K562 (cell line): Measurements from ENCODE around the gene SETD7. TPM values are rescaled to one million over a fixed set of nuclear protein-coding genes. Genes with fewer than 3 reads are reported as not detected.

Experiments
- ARID2 ChIP-seq: fragments of 450-650 bp; IDR thresholded peaks from 2 replicates; pipeline ENCODE4 v1.6.1; 2017; ENCODE audit warnings: antibody characterized with exemption, mild to moderate bottlenecking
- BRCA1 ChIP-seq, 2 experiments: fragments of 450-650 bp in 1 of 2; sonication (generic) in 1 of 2; formaldehyde crosslinking in 1 of 2; IDR thresholded peaks; 2 replicates each; pipeline versions ENCODE4 v1.5.0 to v1.6.1; 2017 to 2020; ENCODE audit warnings: mild to moderate bottlenecking in 1 of 2, missing genetic modification reagents in 1 of 2
- CBFA2T3 ChIP-seq: fragments of 450-650 bp; IDR thresholded peaks from 2 replicates; pipeline ENCODE4 v1.6.1; 2017
- CBX8 ChIP-seq: fragments of 200-600 bp; sonication (generic); IDR thresholded peaks from 2 replicates; pipeline ENCODE4 v1.6.1; 2012; ENCODE audit warnings: borderline replicate concordance, mixed run types, low read depth, mild to moderate bottlenecking, moderate library complexity, mixed read lengths, low read length, control low read depth, inconsistent platforms; ENCODE audit not compliant: poor library complexity, severe bottlenecking; ENCODE audit errors: extremely low read depth
- CEBPG ChIP-seq, 3 experiments: fragments of 200-800 bp in 1 of 3; sonication (Bioruptor generic) in 1 of 3; sonication (generic) in 1 of 3; formaldehyde crosslinking in 1 of 3; IDR thresholded peaks in 2 of 3; conservative IDR thresholded peaks in 1 of 3; 2 replicates each; pipeline versions ENCODE4 v1.6.1 to v1.8.0; 2016 to 2022; ENCODE audit warnings: missing compliant biosample characterization in 2 of 3, missing genetic modification characterization in 2 of 3, mild to moderate bottlenecking in 1 of 3, missing genetic modification reagents in 1 of 3
- EP300 ChIP-seq: IDR thresholded peaks from 2 replicates; pipeline ENCODE4 v1.6.1; 2012; ENCODE audit warnings: low read length, improper control_type of control experiment
- FIP1L1 ChIP-seq: fragments of 200-400 bp; formaldehyde crosslinking; IDR thresholded peaks from 2 replicates; pipeline ENCODE4 v1.6.1; 2018; ENCODE audit warnings: mild to moderate bottlenecking, low read depth, low read length; ENCODE audit not compliant: poor library complexity, severe bottlenecking
- KDM4B ChIP-seq, 2 experiments: fragments of 450-650 bp in 1 of 2; sonication (generic) in 1 of 2; IDR thresholded peaks; 2 replicates each; pipeline ENCODE4 v1.6.1; 2016 to 2017; ENCODE audit warnings: borderline replicate concordance in 2 of 2, antibody characterized with exemption in 1 of 2, low read depth in 1 of 2, mild to moderate bottlenecking in 1 of 2
- MYBL2 ChIP-seq, 2 experiments: fragments of 450-650 bp in 1 of 2; sonication (generic) in 1 of 2; formaldehyde crosslinking in 1 of 2; IDR thresholded peaks; 2 replicates each; pipeline versions ENCODE4 v1.6.1 to v1.8.1; 2017 to 2022; ENCODE audit warnings: borderline replicate concordance in 1 of 2, inconsistent platforms in 1 of 2, low read depth in 1 of 2, mild to moderate bottlenecking in 1 of 2, missing genetic modification reagents in 1 of 2, moderate library complexity in 1 of 2
- NBN ChIP-seq: fragments of 450-650 bp; IDR thresholded peaks from 2 replicates; pipeline ENCODE4 v1.6.1; 2016; ENCODE audit warnings: low read depth, mild to moderate bottlenecking
- NFRKB ChIP-seq: fragments of 450-650 bp; IDR thresholded peaks from 2 replicates; pipeline ENCODE4 v1.6.1; 2016; ENCODE audit warnings: low read depth
- NFYB ChIP-seq: IDR thresholded peaks from 2 replicates; pipeline ENCODE4 v1.6.1; 2011; ENCODE audit warnings: mild to moderate bottlenecking, moderate library complexity; ENCODE audit not compliant: insufficient read length; ENCODE audit errors: extremely low read depth
- POLR2B ChIP-seq: fragments of 450-650 bp; IDR thresholded peaks from 2 replicates; pipeline ENCODE4 v1.6.1; 2018; ENCODE audit warnings: low read depth; ENCODE audit not compliant: partially characterized antibody
- PPARD ChIP-seq: fragments of 250-450 bp; sonication (Bioruptor Pico); IDR thresholded peaks from 2 replicates; pipeline ENCODE4 v1.8.0; 2022; ENCODE audit warnings: inconsistent platforms, mild to moderate bottlenecking, moderate library complexity
- RBM14 ChIP-seq: fragments of 200-400 bp; formaldehyde crosslinking; IDR thresholded peaks from 2 replicates; pipeline ENCODE4 v1.6.1; 2018; ENCODE audit warnings: low read depth, mild to moderate bottlenecking, low read length, moderate library complexity, borderline replicate concordance; ENCODE audit not compliant: insufficient read depth
- SRSF7 ChIP-seq: fragments of 200-400 bp; formaldehyde crosslinking; optimal IDR thresholded peaks from 2 replicates; pipeline ENCODE3; 2017; ENCODE audit warnings: mild to moderate bottlenecking, low read depth, low read length
- TBL1XR1 ChIP-seq, 2 experiments: IDR thresholded peaks; 2 replicates each; pipeline ENCODE4 v1.6.1; 2012; ENCODE audit warnings: improper control_type of control experiment in 2 of 2, low read length in 2 of 2, mild to moderate bottlenecking in 1 of 2
- TCFL5 ChIP-seq: fragments of 250-450 bp; sonication (Bioruptor Pico); conservative IDR thresholded peaks from 2 replicates; pipeline ENCODE4 v1.6.1; 2021; ENCODE audit warnings: mild to moderate bottlenecking, moderate library complexity, matching md5 sums
- ZBED1 ChIP-seq: IDR thresholded peaks from 2 replicates; pipeline ENCODE4 v1.6.1; 2014
- ZBTB2 ChIP-seq: fragments of 450-650 bp; IDR thresholded peaks from 2 replicates; pipeline ENCODE4 v1.6.1; 2016; ENCODE audit warnings: antibody characterized with exemption
- ZBTB7A ChIP-seq: IDR thresholded peaks from 2 replicates; pipeline ENCODE4 v1.6.1; 2011; ENCODE audit warnings: low read depth, mild to moderate bottlenecking, low read length, moderate library complexity, borderline replicate concordance; ENCODE audit not compliant: control insufficient read depth
- ZC3H4 ChIP-seq: sonication (generic); formaldehyde crosslinking; IDR thresholded peaks from 2 replicates; pipeline ENCODE4 v1.9.0; 2021; ENCODE audit warnings: missing genetic modification reagents, borderline replicate concordance
- ZFX ChIP-seq: sonication (generic); formaldehyde crosslinking; IDR thresholded peaks from 2 replicates; pipeline ENCODE4 v1.8.0; 2022; ENCODE audit warnings: mild to moderate bottlenecking, missing genetic modification reagents, moderate library complexity
- ZNF24 ChIP-seq: fragments of 450-650 bp; IDR thresholded peaks from 2 replicates; pipeline ENCODE4 v1.6.1; 2016
- ZNF507 ChIP-seq: conservative IDR thresholded peaks from 2 replicates; pipeline ENCODE4 v1.6.1; 2017; ENCODE audit warnings: missing genetic modification characterization, missing compliant biosample characterization
- polyA plus RNA-seq, 8 experiments: library from polyadenylated mRNA; depleted of rRNA in 4 of 8; stranded (reverse) in 5 of 8; unstranded in 3 of 8; fragments of >200 nt; fragmentation: Nextera tagmentation in 2 of 8; fragmentation: Illumina TruSeq in 1 of 8; extraction: Ambion mirVana in 2 of 8; extraction: Trizol in 1 of 8; gene quantifications; 2 replicates each; pipeline versions ENCODE4 v1.2.1 to v1.2.3, GENCODE V29; 2011 to 2014; ENCODE audit warnings: inconsistent platforms in 1 of 8, missing spikeins in 1 of 8
- total RNA-seq, 7 experiments: library from RNA; depleted of rRNA in 6 of 7; stranded (reverse); fragments of >200 nt in 6 of 7; fragmentation: Illumina TruSeq in 2 of 7; extraction: Trizol in 2 of 7; gene quantifications; 2 replicates each; pipeline versions ENCODE4 v1.2.1 to v1.2.3, GENCODE V29; 2011 to 2021; ENCODE audit warnings: low replicate concordance in 1 of 7
- TF ChIP-seq, protein P1 (sequence below): fragments of 250-450 bp; sonication (Bioruptor Pico); IDR thresholded peaks from 2 replicates; pipeline ENCODE4 v1.6.1; 2021; ENCODE audit warnings: mild to moderate bottlenecking

Gene SETD7
- total and polyA plus RNA-seq, 9 of the 15 experiments (the other 6 are each of a cell fraction or from before 2014, with no cell fraction given), result 0.37 to 2.4 (median 1.7) TPM

DNA sequence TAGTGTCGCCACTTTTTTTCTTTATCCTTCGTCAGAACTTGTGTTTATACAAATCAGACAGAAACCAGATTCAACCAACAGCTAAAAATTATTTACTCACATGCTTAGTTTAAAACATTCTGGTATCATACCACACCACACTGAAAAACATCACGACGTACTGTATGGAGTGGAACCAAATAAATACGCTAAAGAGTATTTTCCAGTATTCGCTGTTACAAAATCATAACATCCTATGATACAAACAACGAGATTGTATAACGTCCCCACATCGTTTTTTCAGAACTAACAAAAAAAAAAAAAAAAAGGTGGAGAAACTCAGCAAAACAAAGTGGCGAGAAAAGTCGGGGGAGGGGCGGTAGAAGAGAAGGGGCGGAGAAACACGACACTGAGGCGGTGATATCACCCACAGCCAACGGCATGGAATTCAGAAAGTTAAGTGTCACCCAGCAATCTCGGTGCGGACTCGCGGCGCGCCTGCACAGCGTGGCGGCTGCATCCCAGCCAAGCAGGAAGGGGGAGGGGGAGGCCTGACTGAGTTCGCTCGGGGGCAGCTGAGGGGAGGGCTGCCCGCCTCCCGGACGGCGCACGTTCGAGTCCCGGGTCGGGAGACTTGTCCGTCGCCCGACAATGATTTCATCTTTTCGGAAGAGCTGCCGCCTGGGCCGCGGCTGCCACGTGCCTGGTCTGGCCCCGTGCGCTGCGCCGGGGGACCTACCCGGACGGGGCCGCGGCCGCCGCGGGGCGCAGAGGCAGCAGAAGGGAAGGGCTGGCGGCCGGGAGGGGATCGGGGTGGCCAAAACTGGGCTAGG, 920 bp downstream of the SETD7 start (continued):
- TF ChIP-seq BRCA1 (IDR thresholded peaks at IDR 0.05) (no peak), BRCA1 (CRISPR knock-in tag; IDR thresholded peaks at IDR 0.05) (no peak), TCFL5 (no peak), ZFX (CRISPR knock-in tag) (peak; percentile 72), TBL1XR1 (IDR thresholded peaks at IDR 0.05; ENCODE audit: low read length in 2 of 2) (no peak), EP300 (no peak), ZNF24 (0 out of 2 replicates have a peak, but pooled peaks have one; percentile 19), CEBPG (CRISPR knock-in tag; IDR thresholded peaks at IDR 0.05) (no peak), CEBPG (tag; conservative IDR thresholded peaks at IDR 0.05 in 1 of 2, IDR thresholded peaks at IDR 0.05 in 1 of 2) (no peak), KDM4B (IDR thresholded peaks at IDR 0.05; ENCODE audit: borderline replicate concordance in 2 of 2, low read depth in 1 of 2) (no peak), FIP1L1 (peak; percentile 21), CBFA2T3 (no peak), MYBL2 (IDR thresholded peaks at IDR 0.05; ENCODE audit: low read depth) (no peak), MYBL2 (CRISPR knock-in tag; IDR thresholded peaks at IDR 0.05; ENCODE audit: borderline replicate concordance) (no peak), ARID2 (no peak), CBX8 (peak; percentile 76), RBM14 (no peak), ZNF507 (no peak), NFYB (no peak), ZBTB7A (0 out of 2 replicates have a peak, but pooled peaks have one; percentile 17), PPARD (CRISPR knock-in tag) (no peak), ZC3H4 (CRISPR knock-in tag) (no peak), SRSF7 (no peak), NFRKB (no peak), POLR2B (no peak), ZBTB2 (no peak), ZBED1 (no peak), NBN (no peak)
- TF ChIP-seq, protein P1, sequence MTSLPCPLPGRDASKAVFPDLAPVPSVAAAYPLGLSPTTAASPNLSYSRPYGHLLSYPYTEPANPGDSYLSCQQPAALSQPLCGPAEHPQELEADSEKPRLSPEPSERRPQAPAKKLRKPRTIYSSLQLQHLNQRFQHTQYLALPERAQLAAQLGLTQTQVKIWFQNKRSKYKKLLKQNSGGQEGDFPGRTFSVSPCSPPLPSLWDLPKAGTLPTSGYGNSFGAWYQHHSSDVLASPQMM (CRISPR knock-in tag), result no peak
